ENCODE measurements around the gene LRRC1. TPM values are rescaled to one million over a fixed set of nuclear protein-coding genes. Genes with fewer than 3 reads are reported as not detected.
"Not testable (repeated sequence)": the region's sequence is repeated elsewhere in the genome, so short reads cannot be mapped to it uniquely, and the experiment has no call there.

The LRRC1 gene
- total and polyA plus RNA-seq, 10 of the 15 experiments (the other 5 are each of a cell fraction or from before 2014, with no cell fraction given), result 0.35 to 9.3 (median 0.63) TPM

DNA sequence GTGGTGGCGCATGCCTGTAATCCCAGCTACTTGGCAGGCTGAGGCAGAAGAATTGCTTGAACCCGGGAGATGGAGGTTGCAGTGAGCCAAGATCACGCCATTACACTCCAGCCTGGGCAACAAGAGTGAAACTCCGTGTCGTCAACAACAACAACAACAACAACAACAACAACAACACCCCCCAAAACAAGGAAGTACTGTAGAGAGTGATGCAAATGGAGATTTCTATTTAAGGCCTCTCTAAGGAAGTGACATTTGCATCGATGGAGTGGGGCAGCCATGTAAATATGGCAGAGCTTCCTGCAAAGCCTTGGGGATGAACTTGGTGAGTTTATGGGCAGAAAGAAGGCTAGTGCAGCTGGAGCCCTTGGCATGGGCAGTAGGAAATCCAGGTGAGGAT is 12.8 kb downstream of the LRRC1 start:
- intact Hi-C loops (cut with micrococcal nuclease; ENCODE audit: unreplicated experiment); SMC1A ChIA-PET (ENCODE audit: uncharacterized antibody, unreplicated experiment): not testable (repeated sequence)
- CTCF ChIA-PET, result interaction anchor here (0.9 kb wide), 1 partner anchor 9 kb away, joined by 3 read pairs; no protein-coding TSS in a partner anchor

DNA sequence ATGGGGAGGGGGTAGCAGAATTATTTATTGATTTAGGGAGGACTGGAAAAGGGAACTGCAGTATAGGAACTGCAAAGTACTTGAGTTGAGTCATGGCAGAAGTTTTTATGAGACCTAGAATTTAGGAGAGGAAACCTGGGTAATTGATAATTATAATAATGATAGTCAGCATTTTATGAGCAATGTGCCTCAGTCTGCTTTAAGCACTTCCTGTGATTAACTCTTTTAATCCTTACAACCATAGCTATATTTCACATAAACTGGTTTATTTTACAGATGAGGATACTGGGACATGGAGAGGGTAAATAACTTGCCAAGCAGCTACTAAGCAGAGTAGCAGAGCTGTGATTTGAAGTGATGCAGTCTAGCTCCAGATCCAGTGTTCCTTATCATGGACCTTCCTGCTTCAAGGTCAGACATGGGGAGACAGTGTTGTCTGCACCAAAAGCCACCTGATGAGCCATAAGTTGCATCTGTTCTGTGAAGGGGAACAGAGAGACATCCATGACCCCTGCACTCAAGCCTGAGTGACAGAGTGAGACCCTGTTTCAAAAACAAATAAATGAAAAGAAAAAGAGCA is 13.6 kb downstream of the LRRC1 start:
- Histone ChIP-seq H2AFZ (ENCODE audit: control insufficient read depth, low read depth, low read length) (no peak overlapping the region), H3K4me1 (ENCODE audit: control insufficient read depth, insufficient read depth, low read length) (no peaks in the 10 kb centered on the region; the same call in 1 of the 2 replicates), H3K9me3 (replicated peaks; ENCODE audit: control insufficient read depth, insufficient read depth, low read length) (no peaks in the 10 kb centered on the region), H3K79me2 (ENCODE audit: control insufficient read depth, insufficient read depth, low read length) (no peaks in the 10 kb centered on the region), H3K4me3 (no peak overlapping the region), H3K27ac (ENCODE audit: control insufficient read depth, insufficient read depth) (no peak overlapping the region), H3K4me2 (ENCODE audit: control insufficient read depth, insufficient read depth) (no peak overlapping the region), H3K9ac (ENCODE audit: control insufficient read depth, insufficient read depth, low read length) (no peak overlapping the region), H3K27me3 (replicated peaks in 1 of 2; ENCODE audit: control insufficient read depth in 2 of 2, insufficient read depth in 2 of 2, low read length in 1 of 2) (no peaks in the 10 kb centered on the region), H4K20me1 (ENCODE audit: control insufficient read depth, insufficient read depth) (no peaks in the 10 kb centered on the region), H3K36me3 (ENCODE audit: control insufficient read depth in 2 of 2, insufficient read depth in 2 of 2, low read length in 1 of 2) (no peaks in the 10 kb centered on the region)
- POLR2A ChIA-PET, result no interaction called here
- BruUV-seq (replicated peaks), result no TSS peak
- FAIRE-seq (no peak), ATAC-seq (no peak), DNase-seq (ENCODE audit: low read depth, low spot score) (no peak)
- CTCF ChIA-PET, result interaction anchor here (0.7 to 1.4 kb wide), 5 partner anchors 8 to 1157 kb away, joined by 3 to 6 read pairs (median 3); no protein-coding TSS in a partner anchor
- SMC1A ChIA-PET (ENCODE audit: uncharacterized antibody, unreplicated experiment), result interaction anchor here (1.1 kb wide), 1 partner anchor 9 kb away, joined by 3 read pairs; no protein-coding TSS in a partner anchor
- in situ Hi-C loops (cut with MboI) (no loop called here), intact Hi-C loops (cut with micrococcal nuclease; ENCODE audit: unreplicated experiment) (no loop called here)
- no peak for TF ChIP-seq NR2F1 (conservative IDR thresholded peaks at IDR 0.05)
- RAD21 ChIA-PET (ENCODE audit: unreplicated experiment), result no interaction called here

More for the DNA sequence above, 12.8 kb downstream of the LRRC1 start:
- H3K27me3 ChIP-seq (replicated peaks in 1 of 2; ENCODE audit: control insufficient read depth in 2 of 2, insufficient read depth in 2 of 2, low read length in 1 of 2); H3K4me3 ChIP-seq; FAIRE-seq; in situ Hi-C loops (cut with MboI); BruUV-seq (replicated peaks); ATAC-seq; H2AFZ ChIP-seq (ENCODE audit: control insufficient read depth, low read depth, low read length); H3K9me3 ChIP-seq (replicated peaks; ENCODE audit: control insufficient read depth, insufficient read depth, low read length); H3K27ac ChIP-seq (ENCODE audit: control insufficient read depth, insufficient read depth); RAD21 ChIA-PET (ENCODE audit: unreplicated experiment); H3K36me3 ChIP-seq (ENCODE audit: control insufficient read depth in 2 of 2, insufficient read depth in 2 of 2, low read length in 1 of 2); H4K20me1 ChIP-seq (ENCODE audit: control insufficient read depth, insufficient read depth); DNase-seq (ENCODE audit: low read depth, low spot score); H3K4me2 ChIP-seq (ENCODE audit: control insufficient read depth, insufficient read depth); H3K79me2 ChIP-seq (ENCODE audit: control insufficient read depth, insufficient read depth, low read length); H3K4me1 ChIP-seq (ENCODE audit: control insufficient read depth, insufficient read depth, low read length); H3K9ac ChIP-seq (ENCODE audit: control insufficient read depth, insufficient read depth, low read length): not testable (repeated sequence)
- POLR2A ChIA-PET, result interaction anchor here (1.2 kb wide), 1 partner anchor 21 kb away, joined by 3 read pairs; no protein-coding TSS in a partner anchor
- WGBS (ENCODE audit: insufficient coverage, insufficient replicate concordance, low lambda C conversion rate, missing lambda C conversion rate), result 42% methylated on average over 6 of the region's 6 CpGs

Data from GM12878 (cell line).